GM23248 (cell line): ENCODE measurements around the gene EXOC2. TPM values are rescaled to one million over a fixed set of nuclear protein-coding genes. Genes with fewer than 3 reads are reported as not detected.
A peak's percentile ranks its signal among the peaks of the same experiment; 100 is the strongest.

ENCODE experiments used
- DNase-seq: peaks from one replicate; pipeline ENCODE4 v3.0.0-alpha.2; 2015
- H2AFZ ChIP-seq: fragments of 200-600 bp; sonication (generic); 2 replicates; pipeline ENCODE4 v1.6.1; 2016; ENCODE audit warnings: antibody characterized with exemption
- H3F3A ChIP-seq: fragments of 200-600 bp; sonication (generic); 2 replicates; pipeline ENCODE4 v1.6.1; 2016; ENCODE audit warnings: mild to moderate bottlenecking, antibody characterized with exemption, mixed run types; ENCODE audit not compliant: insufficient read depth
- H3K27ac ChIP-seq: fragments of 200-600 bp; sonication (generic); 2 replicates; pipeline ENCODE4 v1.5.1; 2016; ENCODE audit warnings: mild to moderate bottlenecking
- H3K27me3 ChIP-seq: fragments of 200-600 bp; sonication (generic); replicated peaks from 2 replicates; pipeline ENCODE4 v1.6.1; 2016; ENCODE audit warnings: mild to moderate bottlenecking; ENCODE audit not compliant: insufficient read depth
- H3K36me3 ChIP-seq: fragments of 200-600 bp; sonication (generic); 2 replicates; pipeline ENCODE4 v1.6.1; 2016; ENCODE audit warnings: low read depth, mild to moderate bottlenecking
- H3K4me1 ChIP-seq: fragments of 200-600 bp; sonication (generic); 2 replicates; pipeline ENCODE4 v1.6.1; 2016; ENCODE audit warnings: mild to moderate bottlenecking; ENCODE audit not compliant: insufficient read depth
- H3K4me2 ChIP-seq: fragments of 200-600 bp; sonication (generic); one replicate; pipeline ENCODE4 v1.6.1; 2016; ENCODE audit warnings: mild to moderate bottlenecking; ENCODE audit not compliant: unreplicated experiment
- H3K4me3 ChIP-seq: fragments of 200-600 bp; sonication (generic); 2 replicates; pipeline ENCODE4 v1.5.1; 2016; ENCODE audit warnings: mild to moderate bottlenecking
- H3K79me2 ChIP-seq: fragments of 200-600 bp; sonication (generic); 2 replicates; pipeline ENCODE4 v1.6.1; 2016; ENCODE audit warnings: mild to moderate bottlenecking; ENCODE audit not compliant: insufficient read depth
- H3K9ac ChIP-seq: fragments of 200-600 bp; sonication (generic); 2 replicates; pipeline ENCODE4 v1.6.1; 2016; ENCODE audit warnings: mild to moderate bottlenecking
- H3K9me2 ChIP-seq: fragments of 200-600 bp; sonication (generic); 2 replicates; pipeline ENCODE4 v1.6.1; 2016; ENCODE audit warnings: mixed run types, mild to moderate bottlenecking, moderate library complexity; ENCODE audit not compliant: insufficient read depth
- H3K9me3 ChIP-seq: fragments of 200-600 bp; sonication (generic); one replicate; pipeline ENCODE4 v1.6.1; 2017; ENCODE audit warnings: low read depth
- H4K20me1 ChIP-seq: fragments of 200-600 bp; sonication (generic); 2 replicates; pipeline ENCODE4 v1.6.0; 2016; ENCODE audit not compliant: insufficient read depth
- EZH2 ChIP-seq: fragments of 200-600 bp; sonication (generic); IDR thresholded peaks from 2 replicates; pipeline ENCODE4 v1.6.1; 2018; ENCODE audit warnings: antibody characterized with exemption, mild to moderate bottlenecking; ENCODE audit not compliant: insufficient read depth, poor library complexity, severe bottlenecking
- EZH2phosphoT487 ChIP-seq: fragments of 200-600 bp; sonication (generic); IDR thresholded peaks from 2 replicates; pipeline ENCODE4 v1.6.1; 2018; ENCODE audit warnings: antibody characterized with exemption, moderate library complexity, mild to moderate bottlenecking, low read depth; ENCODE audit not compliant: insufficient read depth
- WGBS, 2 experiments: methylation state at CpG; one replicate each; pipeline ENCODE4 v1.1.6; 2015 to 2017; ENCODE audit warnings: low lambda C conversion rate in 2 of 2, low coverage in 1 of 2; ENCODE audit errors: missing lambda C conversion rate in 2 of 2; 5-methylcytosine and 5-hydroxymethylcytosine counted together
- in situ Hi-C: fragments of 300-500 bp; cut with MboI; formaldehyde crosslinking; loops from 2 replicates; pipeline ENCODE4 v1.15.0; 2020
- polyA plus RNA-seq: library from polyadenylated mRNA; unstranded; fragments of >200 nt; fragmentation: Nextera tagmentation; extraction: Ambion mirVana; gene quantifications from 2 replicates; pipeline ENCODE4 v1.2.1, GENCODE V29; 2016
- total RNA-seq: library from RNA; depleted of rRNA; stranded (reverse); fragments of >200 nt; shearing (Covaris generic); gene quantifications from 2 replicates; pipeline ENCODE4 v1.2.3, GENCODE V29; 2014

EXOC2 gene
- total and polyA plus RNA-seq, 2 experiments from 2014 or later, result 17.5 to 32.9 TPM

DNA sequence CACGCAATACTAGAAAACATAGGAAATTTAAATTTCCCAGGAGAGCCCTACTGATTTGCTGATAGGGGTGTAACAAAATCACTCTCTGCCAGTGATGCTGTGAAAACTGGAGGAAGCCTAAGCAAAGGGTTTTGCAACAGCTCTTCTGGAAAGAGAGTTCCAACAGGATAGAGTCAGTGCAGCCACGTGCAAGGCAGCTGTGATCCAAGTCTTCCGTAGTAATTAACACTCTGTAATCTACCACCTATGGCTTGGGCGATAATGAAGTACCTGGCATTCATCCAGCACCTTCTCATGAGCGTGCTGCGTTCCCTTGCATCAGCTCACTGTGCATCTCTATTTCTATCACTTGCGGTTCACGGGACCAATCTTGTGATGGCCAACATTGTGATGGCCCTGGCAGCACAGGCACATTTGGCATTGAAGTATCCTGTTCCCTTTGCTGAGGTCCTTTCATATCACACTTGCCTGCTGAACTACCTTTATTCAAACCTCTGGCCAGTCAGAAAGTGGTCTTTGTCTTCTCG lies 253.2 kb downstream of the EXOC2 start:
- Histone ChIP-seq H4K20me1 (no peaks in the 10 kb centered on the region), H3K9ac (no peak overlapping the region), H3K27ac (no peak overlapping the region), H3K79me2 (no peaks in the 10 kb centered on the region), H3K4me3 (no peak overlapping the region), H3K4me1 (peaks cover 14% of the 10 kb centered on the region), H3K4me2 (no peak overlapping the region), H3F3A (peaks cover 23% of the 10 kb centered on the region), H3K27me3 (peaks cover 45% of the 10 kb centered on the region), H3K9me2 (no peaks in the 10 kb centered on the region), H2AFZ (no peak overlapping the region), H3K9me3 (no peaks in the 10 kb centered on the region), H3K36me3 (no peaks in the 10 kb centered on the region)
- TF ChIP-seq EZH2 (no peak), EZH2phosphoT487 (no peak)
- DNase-seq, result peak; percentile 48
- in situ Hi-C loops, result no loop called here
- 33 to 36% methylated on average over 9 of the region's 9 CpGs for WGBS, 2 experiments

DNA sequence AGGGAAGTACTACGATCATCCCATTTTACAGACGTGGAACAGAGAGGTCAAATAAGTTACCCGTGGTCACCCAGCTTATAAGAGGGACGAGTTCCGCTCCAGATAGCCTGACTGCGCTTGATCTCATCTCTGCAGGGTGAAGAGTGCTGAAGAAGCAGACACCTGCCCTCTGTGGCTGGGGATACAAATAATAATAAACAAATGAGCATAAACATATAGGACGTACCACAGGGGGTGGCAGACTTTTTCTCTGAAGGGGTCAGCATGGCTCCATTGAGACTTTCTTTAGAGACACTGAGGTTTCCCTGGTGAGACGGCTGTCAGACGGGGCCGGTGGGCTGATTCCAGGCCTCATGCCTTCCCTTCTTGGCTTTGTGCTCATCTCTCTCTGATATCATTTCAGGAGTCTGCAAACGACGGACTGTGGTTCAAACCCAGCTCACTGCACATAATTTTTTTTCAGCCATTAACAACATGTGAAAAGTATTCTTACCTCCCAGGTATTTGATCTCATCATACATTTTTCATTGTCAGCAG lies 254.2 kb downstream of the EXOC2 start:
- in situ Hi-C loops, result no loop called here
- no peaks in the 10 kb centered on the region for H3K9me2 ChIP-seq
- TF ChIP-seq EZH2 (no peak), EZH2phosphoT487 (no peak)
- H3F3A ChIP-seq, result peaks cover 23% of the 10 kb centered on the region
- no peak overlapping the region for H2AFZ ChIP-seq
- H4K20me1 ChIP-seq, result no peaks in the 10 kb centered on the region
- H3K36me3 ChIP-seq, result no peaks in the 10 kb centered on the region
- H3K27ac ChIP-seq, result no peak overlapping the region
- no peaks in the 10 kb centered on the region for H3K9me3 ChIP-seq
- no peaks in the 10 kb centered on the region for H3K79me2 ChIP-seq
- no peak for DNase-seq
- peaks cover 52% of the 10 kb centered on the region for H3K27me3 ChIP-seq
- H3K9ac ChIP-seq, result no peak overlapping the region
- H3K4me2 ChIP-seq, result no peak overlapping the region
- H3K4me1 ChIP-seq, result peaks cover 14% of the 10 kb centered on the region
- no peak overlapping the region for H3K4me3 ChIP-seq
- 68 to 74% methylated on average over 12 of the region's 12 CpGs for WGBS, 2 experiments

DNA sequence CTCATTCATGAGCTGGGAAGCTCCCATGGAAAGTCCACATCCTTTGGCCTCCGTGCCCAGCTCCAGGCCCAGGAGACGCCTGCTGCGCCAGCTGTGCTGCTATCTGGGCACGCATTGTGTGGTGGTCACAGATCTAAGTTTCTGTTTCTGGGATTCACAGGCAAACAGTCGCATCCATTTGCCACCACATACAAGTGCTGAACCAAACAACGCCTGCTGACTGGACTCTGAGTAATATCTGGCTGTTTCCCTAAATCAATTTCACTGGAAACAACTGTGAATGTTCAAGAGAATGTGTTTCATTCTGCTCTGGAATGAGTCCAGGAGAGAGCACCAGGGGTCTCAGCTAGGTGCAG lies 255.9 kb downstream of the EXOC2 start:
- peaks cover 55% of the 10 kb centered on the region for H3K27me3 ChIP-seq
- H3K9me2 ChIP-seq, result no peaks in the 10 kb centered on the region
- 61 to 63% methylated on average over 6 of the region's 6 CpGs for WGBS, 2 experiments
- peak; percentile 72 for DNase-seq
- peak overlapping the region; percentile 53 for H3K9ac ChIP-seq
- TF ChIP-seq EZH2phosphoT487 (no peak), EZH2 (no peak)
- no peaks in the 10 kb centered on the region for H3K36me3 ChIP-seq
- in situ Hi-C loops, result no loop called here
- H3K4me1 ChIP-seq, result peaks cover 14% of the 10 kb centered on the region
- H4K20me1 ChIP-seq, result no peaks in the 10 kb centered on the region
- 0 out of 2 replicates have a peak overlapping the region, but pooled peaks have one; percentile 20 for H2AFZ ChIP-seq
- peak overlapping the region; percentile 55 for H3K27ac ChIP-seq
- H3F3A ChIP-seq, result peaks cover 23% of the 10 kb centered on the region
- H3K4me2 ChIP-seq, result peak overlapping the region; percentile 41
- no peaks in the 10 kb centered on the region for H3K9me3 ChIP-seq
- peak overlapping the region; percentile 23; the same call in 1 of the 2 replicates for H3K4me3 ChIP-seq
- no peaks in the 10 kb centered on the region for H3K79me2 ChIP-seq

DNA sequence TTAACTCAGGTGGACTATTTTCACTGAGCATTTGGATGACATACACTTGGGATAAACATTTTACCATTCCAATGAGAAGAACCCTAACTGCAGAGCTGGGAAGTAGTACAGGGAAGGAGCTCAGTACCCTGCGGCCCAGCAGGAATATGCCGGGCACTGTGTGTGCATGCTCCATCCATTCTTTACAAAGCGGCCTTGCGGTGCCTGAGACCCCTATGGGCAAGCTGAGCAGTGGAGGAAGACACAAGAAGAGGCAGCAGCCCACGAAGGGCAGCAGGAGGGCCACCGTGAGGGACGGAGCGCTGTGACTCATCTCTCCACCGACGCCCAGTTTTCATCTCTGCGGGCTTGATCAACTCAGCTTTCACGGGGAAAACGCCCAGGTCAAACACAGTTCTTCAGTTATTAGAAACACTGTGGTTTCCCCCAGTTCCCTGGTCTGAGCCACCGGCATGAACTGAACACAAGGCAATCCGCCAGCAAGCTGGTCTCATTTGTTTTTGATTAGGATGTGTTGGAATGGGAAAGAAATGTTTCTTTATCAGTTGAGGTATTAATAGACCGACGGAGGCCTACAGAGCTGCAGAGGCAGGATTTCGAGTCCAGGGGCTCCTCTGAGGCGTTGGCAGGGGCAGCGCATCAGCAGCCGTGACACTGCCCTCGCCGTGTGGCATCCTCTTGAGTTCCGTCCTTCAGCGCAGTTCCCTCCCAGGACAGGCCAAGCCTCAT lies 256.5 kb downstream of the EXOC2 start:
- DNase-seq, result peak; percentile 91
- 0 out of 2 replicates have a peak overlapping the region, but pooled peaks have one; percentile 20 for H2AFZ ChIP-seq
- in situ Hi-C loops, result no loop called here

More for the DNA sequence above, 256.5 kb downstream of the EXOC2 start:
- peak overlapping the region; percentile 41 for H3K4me2 ChIP-seq
- no peak for TF ChIP-seq EZH2
- TF ChIP-seq EZH2phosphoT487, result no peak
- H3K36me3 ChIP-seq, result no peaks in the 10 kb centered on the region
- no peaks in the 10 kb centered on the region for H3K9me3 ChIP-seq
- no peaks in the 10 kb centered on the region for H3K79me2 ChIP-seq
- H3K27ac ChIP-seq, result peak overlapping the region; percentile 55
- no peaks in the 10 kb centered on the region for H3K9me2 ChIP-seq
- peaks cover 23% of the 10 kb centered on the region for H3F3A ChIP-seq
- peak overlapping the region; percentile 53 for H3K9ac ChIP-seq
- H3K4me3 ChIP-seq, result peak overlapping the region; percentile 23; the same call in 1 of the 2 replicates
- H3K27me3 ChIP-seq, result peaks cover 55% of the 10 kb centered on the region
- H3K4me1 ChIP-seq, result peaks cover 14% of the 10 kb centered on the region
- no peaks in the 10 kb centered on the region for H4K20me1 ChIP-seq
- 36 to 42% methylated on average over 25 of the region's 25 CpGs for WGBS, 2 experiments
